Trophoblast cell (in vitro differentiated cells and primary cell): Measurements from ENCODE around the gene AGBL1.

Experiments
- DNase-seq, 2 donors: peaks; one replicate each; pipeline ENCODE4 v3.0.0-alpha.2; 2016
- H2AFZ ChIP-seq: 2 replicates; pipeline ENCODE4 v1.6.1; 2013; ENCODE audit warnings: low read length, moderate library complexity, mild to moderate bottlenecking; ENCODE audit not compliant: insufficient read depth, poor library complexity
- H2AK5ac ChIP-seq: 2 replicates; pipeline ENCODE4 v1.6.1; 2013; ENCODE audit warnings: mild to moderate bottlenecking, low read length
- H2BK120ac ChIP-seq: 2 replicates; pipeline ENCODE4 v1.6.1; 2013; ENCODE audit warnings: low read length, mild to moderate bottlenecking, moderate library complexity; ENCODE audit not compliant: insufficient read depth, poor library complexity
- H2BK12ac ChIP-seq: 2 replicates; pipeline ENCODE4 v1.6.1; 2013; ENCODE audit warnings: mild to moderate bottlenecking, low read length, moderate library complexity
- H2BK5ac ChIP-seq: 2 replicates; pipeline ENCODE4 v1.6.1; 2013; ENCODE audit warnings: low read length, low read depth, moderate library complexity, mild to moderate bottlenecking; ENCODE audit not compliant: poor library complexity
- H3K14ac ChIP-seq: 2 replicates; pipeline ENCODE4 v1.6.1; 2013; ENCODE audit warnings: mild to moderate bottlenecking, low read length
- H3K18ac ChIP-seq: 2 replicates; pipeline ENCODE4 v1.6.1; 2013; ENCODE audit warnings: mild to moderate bottlenecking, low read length
- H3K23ac ChIP-seq: 2 replicates; pipeline ENCODE4 v1.6.1; 2013; ENCODE audit warnings: low read length
- H3K27ac ChIP-seq: 2 replicates; pipeline ENCODE4 v1.5.1; 2013; ENCODE audit warnings: low read depth, mild to moderate bottlenecking, inconsistent platforms, low read length, moderate library complexity
- H3K27me3 ChIP-seq: 2 replicates; pipeline ENCODE4 v1.6.1; 2013; ENCODE audit warnings: inconsistent platforms, mild to moderate bottlenecking, low read length, moderate library complexity; ENCODE audit not compliant: insufficient read depth
- H3K36me3 ChIP-seq, 2 experiments: 1 replicate in 1 of 2; 2 replicates in 1 of 2; pipeline ENCODE4 v1.6.1; 2013; ENCODE audit warnings: low read length in 2 of 2, mild to moderate bottlenecking in 2 of 2, moderate library complexity in 1 of 2; ENCODE audit not compliant: insufficient read depth in 2 of 2, control insufficient read depth in 1 of 2
- H3K4ac ChIP-seq: 2 replicates; pipeline ENCODE4 v1.6.1; 2013; ENCODE audit warnings: low read depth, mild to moderate bottlenecking, low read length, moderate library complexity
- H3K4me1 ChIP-seq, 2 experiments: 1 replicate in 1 of 2; 2 replicates in 1 of 2; pipeline ENCODE4 v1.6.1; 2013; ENCODE audit warnings: low read length in 2 of 2, mild to moderate bottlenecking in 2 of 2, moderate library complexity in 1 of 2; ENCODE audit not compliant: insufficient read depth in 2 of 2, control insufficient read depth in 1 of 2
- H3K4me2 ChIP-seq: 2 replicates; pipeline ENCODE4 v1.6.1; 2013; ENCODE audit warnings: inconsistent platforms, mild to moderate bottlenecking, low read length, moderate library complexity
- H3K4me3 ChIP-seq: 2 replicates; pipeline ENCODE4 v1.5.1; 2013; ENCODE audit warnings: mild to moderate bottlenecking, low read depth, low read length, inconsistent platforms
- H3K79me1 ChIP-seq: one replicate; pipeline ENCODE4 v1.6.1; 2013; ENCODE audit warnings: low read length
- H3K79me2 ChIP-seq: 2 replicates; pipeline ENCODE4 v1.6.1; 2013; ENCODE audit warnings: low read length, mild to moderate bottlenecking; ENCODE audit not compliant: control insufficient read depth, insufficient read depth, poor library complexity
- H3K9ac ChIP-seq: 2 replicates; pipeline ENCODE4 v1.6.1; 2013; ENCODE audit warnings: mild to moderate bottlenecking, low read length
- H3K9me3 ChIP-seq: 2 replicates; pipeline ENCODE4 v1.6.1; 2013; ENCODE audit warnings: low read depth, mild to moderate bottlenecking, control low read depth, inconsistent platforms, low read length; ENCODE audit not compliant: insufficient read depth
- H4K12ac ChIP-seq: 2 replicates; pipeline ENCODE4 v1.6.1; 2013; ENCODE audit warnings: low read depth, mild to moderate bottlenecking, low read length, moderate library complexity
- H4K8ac ChIP-seq: 2 replicates; pipeline ENCODE4 v1.6.1; 2013; ENCODE audit warnings: low read depth, mild to moderate bottlenecking, low read length, moderate library complexity
- H4K91ac ChIP-seq: one replicate; pipeline ENCODE4 v1.6.1; 2013; ENCODE audit warnings: low read depth, mild to moderate bottlenecking, low read length, moderate library complexity
- WGBS: extraction: QIAGEN DNeasy Blood & Tissue Kit; methylation state at CpG from one replicate; pipeline ENCODE4 v1.1.7; 2013; ENCODE audit warnings: missing lambda C conversion rate; ENCODE audit not compliant: insufficient read length, insufficient coverage; ENCODE audit errors: extremely low coverage; 5-methylcytosine and 5-hydroxymethylcytosine counted together

Gene AGBL1

DNA sequence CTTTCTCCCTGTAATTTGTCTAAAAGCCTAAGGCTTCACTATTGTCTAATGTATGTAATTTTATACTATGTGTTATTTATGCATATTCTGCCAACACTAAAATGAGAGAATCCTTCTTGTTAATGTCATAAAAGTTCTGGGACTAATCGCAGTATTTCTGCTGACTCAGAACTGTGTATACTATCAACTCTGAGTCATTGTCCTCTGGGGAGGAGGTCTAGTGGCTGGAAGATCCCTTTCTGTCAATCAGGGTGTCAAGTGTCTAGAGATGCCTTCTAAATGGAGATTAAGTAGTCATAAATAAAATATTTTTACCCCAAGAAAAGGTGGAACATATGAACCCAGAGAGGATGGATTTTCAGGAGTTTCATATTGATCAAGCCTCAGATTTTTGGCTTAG lies 473.4 kb downstream of the AGBL1 start:
- no peak overlapping the region for H3K9ac ChIP-seq
- no peak overlapping the region for H3K27ac ChIP-seq
- DNase-seq = no peak
- no peak overlapping the region for H3K4me2 ChIP-seq
- H3K23ac ChIP-seq = no peak overlapping the region
- no peaks in the 10 kb centered on the region for H3K36me3 ChIP-seq
- no CpG with 5 or more reads among the region's 1 CpG for WGBS
- H3K4ac ChIP-seq = no peak overlapping the region
- no peak overlapping the region for H2AFZ ChIP-seq
- H2BK12ac ChIP-seq = no peak overlapping the region
- H2BK120ac ChIP-seq = no peak overlapping the region
- no peak overlapping the region for H4K12ac ChIP-seq
- H4K91ac ChIP-seq = no peak overlapping the region
- H3K9me3 ChIP-seq = no peaks in the 10 kb centered on the region
- no peaks in the 10 kb centered on the region for H3K4me1 ChIP-seq
- H3K14ac ChIP-seq = no peak overlapping the region
- H3K79me2 ChIP-seq = no peaks in the 10 kb centered on the region
- H3K27me3 ChIP-seq = no peaks in the 10 kb centered on the region
- no peak overlapping the region for H3K18ac ChIP-seq
- H2BK5ac ChIP-seq = no peak overlapping the region
- H3K4me3 ChIP-seq = no peak overlapping the region
- no peak overlapping the region for H2AK5ac ChIP-seq
- no peak overlapping the region for H4K8ac ChIP-seq
- no peaks in the 10 kb centered on the region for H3K79me1 ChIP-seq

DNA sequence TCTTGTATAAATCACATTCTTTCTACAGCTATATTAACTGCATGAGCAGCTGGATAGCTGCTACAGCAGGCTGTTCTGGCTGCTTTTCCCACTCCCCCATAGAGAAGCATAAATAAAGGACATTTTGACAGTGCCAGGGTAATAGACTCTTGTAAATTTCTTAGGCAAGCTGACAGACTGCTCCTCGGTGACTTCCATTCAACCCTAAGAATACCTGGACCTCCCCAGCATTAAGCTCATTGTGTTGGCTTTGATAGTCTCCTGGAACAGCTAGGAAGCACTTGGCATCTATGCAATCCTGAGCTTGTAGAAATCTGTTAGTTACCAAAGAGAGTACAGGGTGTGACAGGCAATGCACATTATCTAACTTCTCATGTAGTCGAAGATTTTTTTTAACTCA lies 475.4 kb downstream of the AGBL1 start:
- Histone ChIP-seq H3K14ac (no peak overlapping the region), H2BK12ac (no peak overlapping the region), H3K4ac (no peak overlapping the region), H2AFZ (no peak overlapping the region), H4K91ac (no peak overlapping the region), H4K12ac (no peak overlapping the region), H3K9ac (no peak overlapping the region), H2BK120ac (no peak overlapping the region), H3K23ac (no peak overlapping the region), H3K36me3 (no peaks in the 10 kb centered on the region), H2AK5ac (no peak overlapping the region), H3K4me1 (no peaks in the 10 kb centered on the region), H2BK5ac (no peak overlapping the region), H3K18ac (no peak overlapping the region), H3K79me1 (no peaks in the 10 kb centered on the region), H3K27ac (no peak overlapping the region), H3K79me2 (no peaks in the 10 kb centered on the region), H3K9me3 (no peaks in the 10 kb centered on the region), H4K8ac (no peak overlapping the region), H3K4me2 (no peak overlapping the region), H3K4me3 (no peak overlapping the region), H3K27me3 (no peaks in the 10 kb centered on the region)
- DNase-seq = no peak
- no CpG with 5 or more reads among the region's 2 CpGs for WGBS

DNA sequence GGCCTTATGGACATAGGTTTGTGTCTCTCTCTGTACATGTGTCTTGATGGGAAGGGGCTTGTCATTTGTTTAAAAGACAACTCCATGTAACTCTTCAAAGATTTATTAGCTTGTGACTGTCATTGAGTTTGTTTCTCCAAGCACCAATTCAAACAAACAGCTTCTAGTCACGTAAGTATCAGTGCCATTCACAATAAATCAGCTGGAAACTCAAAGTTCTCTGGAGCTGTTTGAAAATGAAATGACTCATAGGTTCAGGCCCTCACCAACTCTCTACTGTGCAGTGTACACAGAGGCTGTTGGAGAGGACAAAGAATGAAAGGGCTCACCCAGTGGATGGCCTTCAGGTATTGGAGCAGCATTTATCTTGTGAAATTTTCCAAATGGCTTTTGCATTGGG lies 476.3 kb downstream of the AGBL1 start:
- H3K79me2 ChIP-seq = no peaks in the 10 kb centered on the region
- no peak overlapping the region for H2BK120ac ChIP-seq
- H4K8ac ChIP-seq = no peak overlapping the region
- no peak overlapping the region for H3K4me3 ChIP-seq
- no peaks in the 10 kb centered on the region for H3K79me1 ChIP-seq
- no peaks in the 10 kb centered on the region for H3K27me3 ChIP-seq
- H3K23ac ChIP-seq = no peak overlapping the region
- H2AK5ac ChIP-seq = no peak overlapping the region
- H2AFZ ChIP-seq = no peak overlapping the region
- no peak overlapping the region for H3K9ac ChIP-seq
- no peak overlapping the region for H4K12ac ChIP-seq
- H3K4me2 ChIP-seq = no peak overlapping the region
- H3K27ac ChIP-seq = no peak overlapping the region
- no peak overlapping the region for H2BK5ac ChIP-seq
- no peak overlapping the region for H2BK12ac ChIP-seq
- no CpG with 5 or more reads among the region's 1 CpG for WGBS
- H3K4ac ChIP-seq = no peak overlapping the region
- no peaks in the 10 kb centered on the region for H3K4me1 ChIP-seq
- H3K18ac ChIP-seq = no peak overlapping the region
- H3K9me3 ChIP-seq = no peaks in the 10 kb centered on the region
- DNase-seq = no peak
- H3K14ac ChIP-seq = no peak overlapping the region
- H3K36me3 ChIP-seq = no peaks in the 10 kb centered on the region
- H4K91ac ChIP-seq = no peak overlapping the region

DNA sequence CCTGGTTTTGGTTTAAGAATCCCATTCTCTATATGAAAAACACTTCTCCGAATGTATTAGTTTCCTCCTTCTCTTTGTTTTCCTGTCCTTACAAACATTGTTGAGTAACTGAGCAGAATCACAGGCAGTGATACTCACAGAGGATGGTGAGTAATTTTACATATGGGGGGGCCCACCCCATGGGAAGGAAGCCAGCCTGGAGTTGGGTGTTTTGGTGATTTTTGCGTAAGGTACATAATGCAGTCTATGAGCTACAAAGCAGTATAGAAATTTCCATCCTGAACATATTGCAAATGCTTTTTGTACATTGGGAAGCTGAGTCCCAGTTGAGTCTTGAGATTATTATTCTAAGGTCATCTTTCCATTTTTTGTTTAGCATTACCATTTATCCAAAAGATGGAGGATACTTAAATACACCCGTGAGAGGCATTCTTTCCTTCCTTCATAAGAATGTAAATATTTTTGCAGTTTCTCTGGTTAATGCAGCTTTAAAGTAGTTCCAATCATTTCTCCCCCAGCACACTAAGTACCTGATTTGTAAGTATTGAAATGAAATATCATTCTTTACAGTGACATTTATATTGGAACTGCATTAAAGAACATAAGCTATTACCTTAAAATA lies 476.8 kb downstream of the AGBL1 start:
- no peak overlapping the region for H2BK12ac ChIP-seq
- H3K23ac ChIP-seq = no peak overlapping the region
- no peaks in the 10 kb centered on the region for H3K9me3 ChIP-seq
- H4K91ac ChIP-seq = no peak overlapping the region
- no peak overlapping the region for H3K14ac ChIP-seq
- H3K4ac ChIP-seq = no peak overlapping the region
- H2BK5ac ChIP-seq = no peak overlapping the region
- no peaks in the 10 kb centered on the region for H3K27me3 ChIP-seq
- no peak overlapping the region for H3K18ac ChIP-seq
- H4K12ac ChIP-seq = no peak overlapping the region
- no peak overlapping the region for H2AK5ac ChIP-seq
- no peaks in the 10 kb centered on the region for H3K4me1 ChIP-seq
- WGBS = no CpG with 5 or more reads among the region's 3 CpGs
- H3K4me3 ChIP-seq = no peak overlapping the region
- H3K4me2 ChIP-seq = no peak overlapping the region
- H3K27ac ChIP-seq = no peak overlapping the region
- H2BK120ac ChIP-seq = no peak overlapping the region
- H2AFZ ChIP-seq = no peak overlapping the region
- H3K36me3 ChIP-seq = no peaks in the 10 kb centered on the region
- H3K79me1 ChIP-seq = no peaks in the 10 kb centered on the region
- no peak overlapping the region for H4K8ac ChIP-seq
- H3K9ac ChIP-seq = no peak overlapping the region
- DNase-seq = no peak
- no peaks in the 10 kb centered on the region for H3K79me2 ChIP-seq
